OCI-LY7 (cell line): ENCODE results near the gene VMAC.

Experiments
- EZH2phosphoT487 ChIP-seq: fragments of 200-600 bp; sonication (generic); IDR thresholded peaks from 2 replicates; pipeline ENCODE4 v1.6.1; 2018; ENCODE audit warnings: low read depth, borderline replicate concordance, mild to moderate bottlenecking, mixed run types, antibody characterized with exemption, low read length, moderate library complexity, mixed read lengths
- TF ChIP-seq, protein P1 (sequence below): fragments of 200-600 bp; sonication (generic); conservative IDR thresholded peaks from 2 replicates; pipeline ENCODE4 v1.5.1; 2014; ENCODE audit warnings: mild to moderate bottlenecking, antibody characterized with exemption, low read length, moderate library complexity, mixed read lengths

DNA sequence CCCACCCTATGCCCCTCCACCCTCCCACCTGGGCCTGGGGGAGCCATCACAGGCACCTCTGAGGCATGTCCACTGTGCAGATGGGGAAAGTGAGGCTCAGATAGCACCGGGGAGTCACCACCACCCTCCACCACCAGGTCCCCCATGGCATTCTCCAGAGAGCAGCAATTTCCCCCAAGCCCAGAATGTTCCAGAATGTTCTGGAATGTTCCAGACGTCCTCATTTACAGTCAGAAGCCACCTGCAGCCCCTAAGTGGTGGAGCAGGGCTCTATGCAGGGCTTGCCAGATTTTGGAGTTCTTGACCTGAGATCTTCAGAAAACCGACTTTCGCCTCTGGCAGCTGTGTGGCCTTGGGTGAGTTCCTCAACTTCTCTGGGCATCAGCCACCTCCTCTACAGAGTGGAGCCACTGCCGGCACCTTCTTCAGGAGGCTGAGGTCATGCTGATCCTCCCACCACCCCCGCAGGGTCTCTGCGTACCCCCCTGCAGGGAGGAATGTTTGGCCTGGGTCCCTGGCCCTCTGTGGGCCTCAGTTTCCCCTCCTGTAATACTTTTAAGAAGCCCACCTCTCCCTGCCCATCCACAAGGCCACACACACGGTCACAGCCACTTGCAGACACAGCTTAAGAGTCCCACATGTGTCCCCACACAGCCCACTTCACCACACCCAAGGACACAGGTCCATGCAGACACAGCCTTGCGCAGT is 40.5 kb upstream of the VMAC start:
- TF ChIP-seq, protein P1, sequence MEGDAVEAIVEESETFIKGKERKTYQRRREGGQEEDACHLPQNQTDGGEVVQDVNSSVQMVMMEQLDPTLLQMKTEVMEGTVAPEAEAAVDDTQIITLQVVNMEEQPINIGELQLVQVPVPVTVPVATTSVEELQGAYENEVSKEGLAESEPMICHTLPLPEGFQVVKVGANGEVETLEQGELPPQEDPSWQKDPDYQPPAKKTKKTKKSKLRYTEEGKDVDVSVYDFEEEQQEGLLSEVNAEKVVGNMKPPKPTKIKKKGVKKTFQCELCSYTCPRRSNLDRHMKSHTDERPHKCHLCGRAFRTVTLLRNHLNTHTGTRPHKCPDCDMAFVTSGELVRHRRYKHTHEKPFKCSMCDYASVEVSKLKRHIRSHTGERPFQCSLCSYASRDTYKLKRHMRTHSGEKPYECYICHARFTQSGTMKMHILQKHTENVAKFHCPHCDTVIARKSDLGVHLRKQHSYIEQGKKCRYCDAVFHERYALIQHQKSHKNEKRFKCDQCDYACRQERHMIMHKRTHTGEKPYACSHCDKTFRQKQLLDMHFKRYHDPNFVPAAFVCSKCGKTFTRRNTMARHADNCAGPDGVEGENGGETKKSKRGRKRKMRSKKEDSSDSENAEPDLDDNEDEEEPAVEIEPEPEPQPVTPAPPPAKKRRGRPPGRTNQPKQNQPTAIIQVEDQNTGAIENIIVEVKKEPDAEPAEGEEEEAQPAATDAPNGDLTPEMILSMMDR: no peak
- TF ChIP-seq EZH2phosphoT487: no peak
